GM23338 (cell line): ENCODE measurements around the gene COPE. TPM values are rescaled to one million over a fixed set of nuclear protein-coding genes. Genes with fewer than 3 reads are reported as not detected.

Experiments
- ATAC-seq: fragments of 200-7000 bp; cut with Tn5 transposase; 3 replicates; pipeline ENCODE4 v1.9.1; 2020
- DNase-seq: peaks from one replicate; pipeline ENCODE4 v3.0.0-alpha.2; 2015; ENCODE audit warnings: low spot score
- H2AFZ ChIP-seq: fragments of 200-600 bp; sonication (generic); 2 replicates; pipeline ENCODE4 v1.8.0; 2016; ENCODE audit warnings: antibody characterized with exemption, mild to moderate bottlenecking, moderate library complexity
- H3F3A ChIP-seq: fragments of 200-600 bp; sonication (generic); replicated peaks from 2 replicates; pipeline ENCODE4 v1.8.0; 2017; ENCODE audit warnings: antibody characterized with exemption, mixed run types, low read depth
- H3K27ac ChIP-seq: fragments of 200-600 bp; sonication (generic); 2 replicates; pipeline ENCODE4 v1.6.1; 2016; ENCODE audit warnings: low read depth
- H3K27me3 ChIP-seq: fragments of 200-600 bp; sonication (generic); 2 replicates; pipeline ENCODE4 v1.8.0; 2016; ENCODE audit warnings: mild to moderate bottlenecking, mixed run types, moderate library complexity; ENCODE audit not compliant: insufficient read depth
- H3K36me3 ChIP-seq: fragments of 200-600 bp; sonication (generic); 2 replicates; pipeline ENCODE4 v1.8.0; 2016; ENCODE audit warnings: mild to moderate bottlenecking; ENCODE audit not compliant: insufficient read depth
- H3K4me1 ChIP-seq: fragments of 200-600 bp; sonication (generic); 2 replicates; pipeline ENCODE4 v1.8.0; 2016; ENCODE audit warnings: mild to moderate bottlenecking, moderate library complexity; ENCODE audit not compliant: insufficient read depth
- H3K4me2 ChIP-seq: fragments of 200-600 bp; sonication (generic); 2 replicates; pipeline ENCODE4 v1.7.1; 2017; ENCODE audit warnings: mixed run types
- H3K4me3 ChIP-seq: fragments of 200-600 bp; sonication (generic); 2 replicates; pipeline ENCODE4 v1.6.1; 2016; ENCODE audit warnings: mixed run types
- H3K79me2 ChIP-seq: fragments of 200-600 bp; sonication (generic); replicated peaks from 2 replicates; pipeline ENCODE4 v1.8.0; 2017; ENCODE audit warnings: mild to moderate bottlenecking; ENCODE audit not compliant: insufficient read depth
- H3K9me2 ChIP-seq: fragments of 200-600 bp; sonication (generic); 2 replicates; pipeline ENCODE4 v1.8.0; 2017; ENCODE audit not compliant: insufficient read depth
- H4K20me1 ChIP-seq: fragments of 200-600 bp; sonication (generic); replicated peaks from 2 replicates; pipeline ENCODE4 v1.8.0; 2017; ENCODE audit warnings: mild to moderate bottlenecking; ENCODE audit not compliant: insufficient read depth
- H3K27ac Mint-ChIP-seq: 2 replicates; pipeline ENCODE4 v1.8.0; 2020; ENCODE audit warnings: inconsistent platforms, mild to moderate bottlenecking, moderate library complexity, mixed read lengths
- H3K27me3 Mint-ChIP-seq: 3 replicates; pipeline ENCODE4 v1.8.0; 2022; ENCODE audit warnings: low read depth, mild to moderate bottlenecking, moderate library complexity, mixed read lengths, inconsistent platforms; ENCODE audit not compliant: insufficient read depth, poor library complexity
- H3K36me3 Mint-ChIP-seq: 3 replicates; pipeline ENCODE4 v1.8.0; 2021; ENCODE audit warnings: low read depth, mild to moderate bottlenecking, inconsistent platforms, moderate library complexity, mixed read lengths
- H3K4me1 Mint-ChIP-seq: 3 replicates; pipeline ENCODE4 v1.8.0; 2020; ENCODE audit warnings: mild to moderate bottlenecking, inconsistent platforms, mixed read lengths
- H3K4me3 Mint-ChIP-seq: 3 replicates; pipeline ENCODE4 v1.8.0; 2021; ENCODE audit warnings: moderate library complexity, mild to moderate bottlenecking, inconsistent platforms, mixed read lengths
- H3K9me3 Mint-ChIP-seq: 3 replicates; pipeline ENCODE4 v1.8.0; 2020; ENCODE audit warnings: moderate library complexity, mild to moderate bottlenecking, inconsistent platforms, mixed read lengths
- CREB1 ChIP-seq: fragments of 250-450 bp; sonication (Bioruptor Pico); IDR thresholded peaks from 2 replicates; pipeline ENCODE4 v1.5.0; 2020; ENCODE audit warnings: low read depth, mild to moderate bottlenecking, moderate library complexity
- EZH2 ChIP-seq: fragments of 200-600 bp; sonication (generic); IDR thresholded peaks from one replicate; pipeline ENCODE4 v1.8.0; 2017; ENCODE audit warnings: antibody characterized with exemption, mild to moderate bottlenecking, low read depth; ENCODE audit not compliant: unreplicated experiment
- EZH2phosphoT487 ChIP-seq: fragments of 200-600 bp; sonication (generic); IDR thresholded peaks from one replicate; pipeline ENCODE4 v1.8.1; 2018; ENCODE audit warnings: antibody characterized with exemption; ENCODE audit not compliant: unreplicated experiment
- JUNB ChIP-seq: IDR thresholded peaks from one replicate; pipeline ENCODE4 v1.6.1; 2016; ENCODE audit warnings: antibody characterized with exemption; ENCODE audit not compliant: unreplicated experiment
- NANOG ChIP-seq: IDR thresholded peaks from 2 replicates; pipeline ENCODE4 v1.6.1; 2016; ENCODE audit warnings: antibody characterized with exemption, borderline replicate concordance
- POLR2AphosphoS5 ChIP-seq: IDR thresholded peaks from 2 replicates; pipeline ENCODE4 v1.6.1; 2016; ENCODE audit warnings: antibody characterized with exemption, low read depth
- REST ChIP-seq: IDR thresholded peaks from one replicate; pipeline ENCODE4 v1.6.1; 2018; ENCODE audit warnings: antibody characterized with exemption; ENCODE audit not compliant: unreplicated experiment
- STAT1 ChIP-seq: IDR thresholded peaks from one replicate; pipeline ENCODE4 v1.6.1; 2016; ENCODE audit warnings: antibody characterized with exemption; ENCODE audit not compliant: unreplicated experiment
- ZNF114 ChIP-seq: fragments of 250-450 bp; sonication (Bioruptor Pico); IDR thresholded peaks from 2 replicates; pipeline ENCODE4 v1.5.0; 2020; ENCODE audit warnings: mild to moderate bottlenecking, moderate library complexity
- ZNF331 ChIP-seq: fragments of 250-450 bp; sonication (Bioruptor Pico); IDR thresholded peaks from 2 replicates; pipeline ENCODE4 v1.5.0; 2020; ENCODE audit warnings: low read depth, mild to moderate bottlenecking, moderate library complexity
- polyA plus RNA-seq: library from polyadenylated mRNA; unstranded; fragments of >200 nt; fragmentation: Nextera tagmentation; extraction: Ambion mirVana; gene quantifications from 2 replicates; pipeline ENCODE4 v1.2.1, GENCODE V29; 2016
- total RNA-seq: library from RNA; depleted of rRNA; stranded (reverse); fragments of >200 nt; shearing (Covaris generic); gene quantifications from 2 replicates; pipeline ENCODE4 v1.2.3, GENCODE V29; 2014
- TF ChIP-seq, protein P1 (sequence below): IDR thresholded peaks from 2 replicates; pipeline ENCODE4 v1.6.1; 2016; ENCODE audit warnings: antibody characterized with exemption
- TF ChIP-seq, protein P2 (sequence below): fragments of 250-450 bp; sonication (Bioruptor Pico); IDR thresholded peaks from 2 replicates; pipeline ENCODE4 v1.5.0; 2020; ENCODE audit warnings: mild to moderate bottlenecking, moderate library complexity

COPE gene
- total and polyA plus RNA-seq, 2 experiments from 2014 or later, result 263 TPM

DNA sequence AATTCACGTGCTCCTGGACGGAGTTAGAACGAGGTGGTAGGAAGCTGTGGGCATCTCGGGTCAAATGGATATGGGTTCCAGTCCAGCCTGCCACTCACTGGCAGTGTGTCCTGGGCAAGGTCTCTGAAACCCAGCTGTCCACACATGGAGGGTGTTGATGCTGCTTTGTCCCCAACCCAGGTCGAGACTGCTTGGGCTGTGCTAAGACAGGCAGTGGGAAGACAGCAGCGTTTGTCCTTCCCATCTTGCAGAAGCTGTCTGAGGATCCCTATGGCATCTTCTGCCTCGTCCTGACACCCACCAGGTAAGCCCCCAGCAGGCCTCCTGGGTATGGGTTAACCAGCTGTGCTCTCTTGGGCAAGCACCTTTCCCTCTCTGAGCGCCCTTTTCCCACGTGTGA, 1.2 kb upstream of the COPE start:
- no peaks in the 10 kb centered on the region; the same call in 1 of the 2 replicates for H3K36me3 ChIP-seq
- DNase-seq, result no peak
- no peaks in the 10 kb centered on the region for H3K27me3 ChIP-seq
- no peak for ATAC-seq
- Mint-ChIP-seq H3K36me3 (peaks cover 51% of the 10 kb centered on the region), H3K27ac (peak overlapping the region; percentile 95; the same call in 1 of the 2 replicates), H3K4me1 (peaks cover 9% of the 10 kb centered on the region), H3K9me3 (no peaks in the 10 kb centered on the region; the same call in 2 of the 3 replicates), H3K4me3 (peak overlapping the region; percentile 93), H3K27me3 (peaks cover 12% of the 10 kb centered on the region)
- H3K4me3 ChIP-seq, result peak overlapping the region; percentile 80
- H3K4me1 ChIP-seq, result 0 out of 2 replicates have a peak, but pooled peaks cover 9% of the 10 kb centered on the region
- 0 out of 2 replicates have a peak, but pooled peaks cover 3% of the 10 kb centered on the region for H3F3A ChIP-seq
- peaks cover 3% of the 10 kb centered on the region; the same call in 1 of the 2 replicates for H4K20me1 ChIP-seq
- no peak overlapping the region for H2AFZ ChIP-seq
- TF ChIP-seq CREB1, result no peak
- TF ChIP-seq ZNF114, result no peak
- TF ChIP-seq EZH2phosphoT487, result no peak
- TF ChIP-seq POLR2AphosphoS5, result no peak
- no peak for TF ChIP-seq NANOG
- TF ChIP-seq JUNB, result no peak
- TF ChIP-seq ZNF331 (CRISPR knock-in tag), result no peak
- no peak for TF ChIP-seq STAT1
- TF ChIP-seq, protein P1, sequence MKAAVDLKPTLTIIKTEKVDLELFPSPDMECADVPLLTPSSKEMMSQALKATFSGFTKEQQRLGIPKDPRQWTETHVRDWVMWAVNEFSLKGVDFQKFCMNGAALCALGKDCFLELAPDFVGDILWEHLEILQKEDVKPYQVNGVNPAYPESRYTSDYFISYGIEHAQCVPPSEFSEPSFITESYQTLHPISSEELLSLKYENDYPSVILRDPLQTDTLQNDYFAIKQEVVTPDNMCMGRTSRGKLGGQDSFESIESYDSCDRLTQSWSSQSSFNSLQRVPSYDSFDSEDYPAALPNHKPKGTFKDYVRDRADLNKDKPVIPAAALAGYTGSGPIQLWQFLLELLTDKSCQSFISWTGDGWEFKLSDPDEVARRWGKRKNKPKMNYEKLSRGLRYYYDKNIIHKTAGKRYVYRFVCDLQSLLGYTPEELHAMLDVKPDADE, result no peak
- no peak for TF ChIP-seq REST
- H3K79me2 ChIP-seq, result peaks cover 37% of the 10 kb centered on the region
- peak overlapping the region; percentile 95 for H3K4me2 ChIP-seq
- H3K9me2 ChIP-seq, result no peaks in the 10 kb centered on the region
- H3K27ac ChIP-seq, result 0 out of 2 replicates have a peak overlapping the region, but pooled peaks have one; percentile 1

- H3K79me2 ChIP-seq, result peaks cover 41% of the 10 kb centered on the region
- TF ChIP-seq, protein P2, sequence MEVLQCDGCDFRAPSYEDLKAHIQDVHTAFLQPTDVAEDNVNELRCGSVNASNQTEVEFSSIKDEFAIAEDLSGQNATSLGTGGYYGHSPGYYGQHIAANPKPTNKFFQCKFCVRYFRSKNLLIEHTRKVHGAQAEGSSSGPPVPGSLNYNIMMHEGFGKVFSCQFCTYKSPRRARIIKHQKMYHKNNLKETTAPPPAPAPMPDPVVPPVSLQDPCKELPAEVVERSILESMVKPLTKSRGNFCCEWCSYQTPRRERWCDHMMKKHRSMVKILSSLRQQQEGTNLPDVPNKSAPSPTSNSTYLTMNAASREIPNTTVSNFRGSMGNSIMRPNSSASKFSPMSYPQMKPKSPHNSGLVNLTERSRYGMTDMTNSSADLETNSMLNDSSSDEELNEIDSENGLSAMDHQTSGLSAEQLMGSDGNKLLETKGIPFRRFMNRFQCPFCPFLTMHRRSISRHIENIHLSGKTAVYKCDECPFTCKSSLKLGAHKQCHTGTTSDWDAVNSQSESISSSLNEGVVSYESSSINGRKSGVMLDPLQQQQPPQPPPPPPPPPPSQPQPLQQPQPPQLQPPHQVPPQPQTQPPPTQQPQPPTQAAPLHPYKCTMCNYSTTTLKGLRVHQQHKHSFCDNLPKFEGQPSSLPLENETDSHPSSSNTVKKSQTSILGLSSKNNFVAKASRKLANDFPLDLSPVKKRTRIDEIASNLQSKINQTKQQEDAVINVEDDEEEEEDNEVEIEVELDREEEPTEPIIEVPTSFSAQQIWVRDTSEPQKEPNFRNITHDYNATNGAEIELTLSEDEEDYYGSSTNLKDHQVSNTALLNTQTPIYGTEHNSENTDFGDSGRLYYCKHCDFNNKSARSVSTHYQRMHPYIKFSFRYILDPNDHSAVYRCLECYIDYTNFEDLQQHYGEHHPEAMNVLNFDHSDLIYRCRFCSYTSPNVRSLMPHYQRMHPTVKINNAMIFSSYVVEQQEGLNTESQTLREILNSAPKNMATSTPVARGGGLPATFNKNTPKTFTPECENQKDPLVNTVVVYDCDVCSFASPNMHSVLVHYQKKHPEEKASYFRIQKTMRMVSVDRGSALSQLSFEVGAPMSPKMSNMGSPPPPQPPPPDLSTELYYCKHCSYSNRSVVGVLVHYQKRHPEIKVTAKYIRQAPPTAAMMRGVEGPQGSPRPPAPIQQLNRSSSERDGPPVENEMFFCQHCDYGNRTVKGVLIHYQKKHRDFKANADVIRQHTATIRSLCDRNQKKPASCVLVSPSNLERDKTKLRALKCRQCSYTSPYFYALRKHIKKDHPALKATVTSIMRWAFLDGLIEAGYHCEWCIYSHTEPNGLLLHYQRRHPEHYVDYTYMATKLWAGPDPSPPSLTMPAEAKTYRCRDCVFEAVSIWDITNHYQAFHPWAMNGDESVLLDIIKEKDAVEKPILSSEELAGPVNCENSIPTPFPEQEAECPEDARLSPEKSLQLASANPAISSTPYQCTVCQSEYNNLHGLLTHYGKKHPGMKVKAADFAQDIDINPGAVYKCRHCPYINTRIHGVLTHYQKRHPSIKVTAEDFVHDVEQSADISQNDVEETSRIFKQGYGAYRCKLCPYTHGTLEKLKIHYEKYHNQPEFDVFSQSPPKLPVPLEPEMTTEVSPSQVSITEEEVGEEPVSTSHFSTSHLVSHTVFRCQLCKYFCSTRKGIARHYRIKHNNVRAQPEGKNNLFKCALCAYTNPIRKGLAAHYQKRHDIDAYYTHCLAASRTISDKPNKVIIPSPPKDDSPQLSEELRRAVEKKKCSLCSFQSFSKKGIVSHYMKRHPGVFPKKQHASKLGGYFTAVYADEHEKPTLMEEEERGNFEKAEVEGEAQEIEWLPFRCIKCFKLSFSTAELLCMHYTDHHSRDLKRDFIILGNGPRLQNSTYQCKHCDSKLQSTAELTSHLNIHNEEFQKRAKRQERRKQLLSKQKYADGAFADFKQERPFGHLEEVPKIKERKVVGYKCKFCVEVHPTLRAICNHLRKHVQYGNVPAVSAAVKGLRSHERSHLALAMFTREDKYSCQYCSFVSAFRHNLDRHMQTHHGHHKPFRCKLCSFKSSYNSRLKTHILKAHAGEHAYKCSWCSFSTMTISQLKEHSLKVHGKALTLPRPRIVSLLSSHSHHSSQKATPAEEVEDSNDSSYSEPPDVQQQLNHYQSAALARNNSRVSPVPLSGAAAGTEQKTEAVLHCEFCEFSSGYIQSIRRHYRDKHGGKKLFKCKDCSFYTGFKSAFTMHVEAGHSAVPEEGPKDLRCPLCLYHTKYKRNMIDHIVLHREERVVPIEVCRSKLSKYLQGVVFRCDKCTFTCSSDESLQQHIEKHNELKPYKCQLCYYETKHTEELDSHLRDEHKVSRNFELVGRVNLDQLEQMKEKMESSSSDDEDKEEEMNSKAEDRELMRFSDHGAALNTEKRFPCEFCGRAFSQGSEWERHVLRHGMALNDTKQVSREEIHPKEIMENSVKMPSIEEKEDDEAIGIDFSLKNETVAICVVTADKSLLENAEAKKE, result no peak
- no peak for TF ChIP-seq CREB1
- no peak for TF ChIP-seq ZNF331 (CRISPR knock-in tag)
- TF ChIP-seq EZH2, result no peak
- no peak for TF ChIP-seq POLR2AphosphoS5
- TF ChIP-seq STAT1, result no peak
Observed at GRCh38 chr19:18919900-18920214, 670 bp upstream of the COPE start.

More at GRCh38 chr19:18919900-18920214, 670 bp upstream of the COPE start:
- H3K27ac ChIP-seq, result 0 out of 2 replicates have a peak overlapping the region, but pooled peaks have one; percentile 1
- no peak for ATAC-seq
- peak overlapping the region; percentile 80 for H3K4me3 ChIP-seq
- H3K9me2 ChIP-seq, result no peaks in the 10 kb centered on the region
- H3K27ac Mint-ChIP-seq, result peak overlapping the region; percentile 95
- no peak for DNase-seq
- H3K4me1 Mint-ChIP-seq, result peaks cover 9% of the 10 kb centered on the region
- H3K4me2 ChIP-seq, result peak overlapping the region; percentile 95
- H4K20me1 ChIP-seq, result peaks cover 6% of the 10 kb centered on the region
- H3K4me3 Mint-ChIP-seq, result peak overlapping the region; percentile 93
- H2AFZ ChIP-seq, result no peak overlapping the region
- H3K9me3 Mint-ChIP-seq, result no peaks in the 10 kb centered on the region; the same call in 2 of the 3 replicates
- H3K36me3 ChIP-seq, result no peaks in the 10 kb centered on the region; the same call in 1 of the 2 replicates
- no peaks in the 10 kb centered on the region for H3K27me3 ChIP-seq
- 0 out of 2 replicates have a peak, but pooled peaks cover 3% of the 10 kb centered on the region for H3F3A ChIP-seq
- H3K36me3 Mint-ChIP-seq, result peaks cover 55% of the 10 kb centered on the region
- 0 out of 2 replicates have a peak, but pooled peaks cover 9% of the 10 kb centered on the region for H3K4me1 ChIP-seq
- peaks cover 12% of the 10 kb centered on the region for H3K27me3 Mint-ChIP-seq
